PC-3 (cell line): ENCODE data around the gene ZNF646. TPM values are rescaled to one million over a fixed set of nuclear protein-coding genes. Genes with fewer than 3 reads are reported as not detected.

Experiments used
- ATAC-seq: fragments of 200-7000 bp; cut with Tn5 transposase; 2 replicates; pipeline ENCODE4 v1.9.1; 2020; ENCODE audit warnings: mild to moderate bottlenecking, moderate library complexity
- BruUV-seq: library from RNA; stranded (reverse); fragments of 400-500 nt; replicated peaks from 2 replicates; lab custom pipeline; 2021; lab: Mats Ljungman, UMichigan
- CTCF ChIA-PET: fragments of 300-600 bp; sonication (Branson Sonifier 250); formaldehyde crosslinking; loops from one replicate; lab custom pipeline; 2022; ENCODE audit warnings: antibody characterized with exemption; lab: Charles Lee
- POLR2A ChIA-PET: fragments of 300-600 bp; sonication (Branson Sonifier 250); formaldehyde crosslinking; loops from one replicate; lab custom pipeline; 2022; ENCODE audit warnings: antibody characterized with exemption; ENCODE audit not compliant: unreplicated experiment; lab: Charles Lee
- DNase-seq: peaks from one replicate; pipeline ENCODE4 v3.0.0-alpha.2; 2015
- H2AFZ ChIP-seq: fragments of 300-600 bp; sonication (generic); 2 replicates; pipeline ENCODE4 v1.6.0; 2016; ENCODE audit warnings: antibody characterized with exemption, low read length
- H3F3A ChIP-seq: fragments of 300-600 bp; sonication (generic); one replicate; pipeline ENCODE4 v1.6.0; 2017; ENCODE audit warnings: antibody characterized with exemption, low read length, control low read depth, mild to moderate bottlenecking; ENCODE audit not compliant: unreplicated experiment
- H3K27ac ChIP-seq: fragments of 300-600 bp; sonication (generic); 2 replicates; pipeline ENCODE4 v1.5.1; 2016; ENCODE audit warnings: mild to moderate bottlenecking, low read length
- H3K27me3 ChIP-seq: fragments of 300-600 bp; sonication (generic); 2 replicates; pipeline ENCODE4 v1.6.1; 2016; ENCODE audit warnings: low read length, mixed read lengths
- H3K36me3 ChIP-seq: fragments of 300-600 bp; sonication (generic); 2 replicates; pipeline ENCODE4 v1.6.1; 2016; ENCODE audit warnings: low read depth, mixed run types, low read length, mixed read lengths
- H3K4me1 ChIP-seq: fragments of 300-600 bp; sonication (generic); 2 replicates; pipeline ENCODE4 v1.5.1; 2016; ENCODE audit warnings: low read length; ENCODE audit not compliant: insufficient read depth
- H3K4me2 ChIP-seq: fragments of 300-600 bp; sonication (generic); 2 replicates; pipeline ENCODE4 v1.6.0; 2016; ENCODE audit warnings: low read length
- H3K4me3 ChIP-seq: fragments of 300-600 bp; sonication (generic); 2 replicates; pipeline ENCODE4 v1.5.1; 2016; ENCODE audit warnings: mild to moderate bottlenecking, low read length, mixed read lengths
- H3K79me2 ChIP-seq: fragments of 300-600 bp; sonication (generic); 2 replicates; pipeline ENCODE4 v1.6.1; 2017; ENCODE audit warnings: low read length, mixed read lengths
- H3K9ac ChIP-seq: fragments of 300-600 bp; sonication (generic); 2 replicates; pipeline ENCODE4 v1.6.0; 2016; ENCODE audit warnings: mild to moderate bottlenecking, low read length
- H3K9me2 ChIP-seq: fragments of 300-600 bp; sonication (generic); replicated peaks from 2 replicates; pipeline ENCODE4 v1.6.1; 2016; ENCODE audit warnings: mixed run types, low read length, mixed read lengths
- H3K9me3 ChIP-seq: fragments of 300-600 bp; sonication (generic); 2 replicates; pipeline ENCODE4 v1.6.1; 2016; ENCODE audit warnings: low read length, mixed read lengths
- H4K20me1 ChIP-seq: fragments of 300-600 bp; sonication (generic); 2 replicates; pipeline ENCODE4 v1.6.1; 2016; ENCODE audit warnings: low read length, mixed read lengths
- CTCF ChIP-seq: fragments of 300-600 bp; sonication (generic); conservative IDR thresholded peaks from 2 replicates; pipeline ENCODE4 v1.5.1; 2017; ENCODE audit warnings: antibody characterized with exemption, low read depth, mild to moderate bottlenecking, low read length
- EZH2 ChIP-seq: fragments of 300-600 bp; sonication (generic); IDR thresholded peaks from one replicate; pipeline ENCODE4 v1.6.1; 2017; ENCODE audit warnings: antibody characterized with exemption, mild to moderate bottlenecking, low read length; ENCODE audit not compliant: unreplicated experiment
- EZH2phosphoT487 ChIP-seq: fragments of 300-600 bp; sonication (generic); IDR thresholded peaks from 2 replicates; pipeline ENCODE4 v1.6.1; 2018; ENCODE audit warnings: mild to moderate bottlenecking, antibody characterized with exemption, low read length, borderline replicate concordance
- intact Hi-C: fragments of 100-400 bp; cut with micrococcal nuclease; formaldehyde crosslinking; loops from 2 replicates; pipeline ENCODE4 v1.9.0; 2023
- total RNA-seq: library from RNA; depleted of rRNA; stranded (reverse); fragments of >200 nt; gene quantifications from 2 replicates; pipeline ENCODE4 v1.2.3, GENCODE V29; 2014

The ZNF646 gene
- total RNA-seq, 1 experiment from 2014 or later = 8.5 TPM

- no peak overlapping the region for H3K9ac ChIP-seq
- H3K9me2 ChIP-seq = no peaks in the 10 kb centered on the region
- H3K27ac ChIP-seq = no peak overlapping the region
- no peak overlapping the region for H3K4me2 ChIP-seq
- no peak for ATAC-seq
- H3K36me3 ChIP-seq = peaks cover 3% of the 10 kb centered on the region; the same call in 1 of the 2 replicates
- intact Hi-C loops = no loop called here
- H3F3A ChIP-seq = no peaks in the 10 kb centered on the region
- H3K9me3 ChIP-seq = no peaks in the 10 kb centered on the region
- H3K4me1 ChIP-seq = peaks cover 4% of the 10 kb centered on the region; the same call in 1 of the 2 replicates
- no peaks in the 10 kb centered on the region for H3K27me3 ChIP-seq
- no peak overlapping the region for H3K4me3 ChIP-seq
- no peak overlapping the region for H2AFZ ChIP-seq
- TF ChIP-seq EZH2 (no peak), CTCF (no peak), EZH2phosphoT487 (no peak)
- H4K20me1 ChIP-seq = peaks cover 5% of the 10 kb centered on the region; the same call in 1 of the 2 replicates
- ChIA-PET CTCF (no interaction called here), POLR2A (no interaction called here)
- no TSS peak for BruUV-seq
- DNase-seq = no peak
- peaks cover 9% of the 10 kb centered on the region for H3K79me2 ChIP-seq
These were observed 13.7 kb downstream of the ZNF646 start for GRCh38 chr16:31087971-31088370.

- no peaks in the 10 kb centered on the region for H3K27me3 ChIP-seq
- no peak within 1 kb of the TSS for H2AFZ ChIP-seq
- CTCF ChIA-PET = no interaction called here
- H3K9ac ChIP-seq = no peak within 1 kb of the TSS
- H3K4me1 ChIP-seq = peaks cover 7% of the 10 kb centered on the region; the same call in 1 of the 2 replicates
- no peaks in the 10 kb centered on the region for H3K9me2 ChIP-seq
- no peak within 1 kb of the TSS for H3K27ac ChIP-seq
- H3K9me3 ChIP-seq = no peaks in the 10 kb centered on the region
- intact Hi-C loops = no loop called here
- H4K20me1 ChIP-seq = peaks cover 5% of the 10 kb centered on the region; the same call in 1 of the 2 replicates
- no peak for ATAC-seq
- no peaks in the 10 kb centered on the region for H3F3A ChIP-seq
- TF ChIP-seq EZH2phosphoT487 (no peak), CTCF (no peak), EZH2 (no peak)
- H3K36me3 ChIP-seq = peaks cover 3% of the 10 kb centered on the region; the same call in 1 of the 2 replicates
- no peak within 1 kb of the TSS for H3K4me3 ChIP-seq
- no peak within 1 kb of the TSS for H3K4me2 ChIP-seq
- DNase-seq = no peak
- POLR2A ChIA-PET = no interaction called here
- peaks cover 14% of the 10 kb centered on the region for H3K79me2 ChIP-seq
- no TSS peak for BruUV-seq
These were observed 14.4 kb downstream of the ZNF646 start, which contains the start of gene PRSS53 for GRCh38 chr16:31088459-31089183. Gene PRSS53 (minus strand): TSS chr16:31088943. CDS start chr16:31088809, 134 bp downstream.

DNA sequence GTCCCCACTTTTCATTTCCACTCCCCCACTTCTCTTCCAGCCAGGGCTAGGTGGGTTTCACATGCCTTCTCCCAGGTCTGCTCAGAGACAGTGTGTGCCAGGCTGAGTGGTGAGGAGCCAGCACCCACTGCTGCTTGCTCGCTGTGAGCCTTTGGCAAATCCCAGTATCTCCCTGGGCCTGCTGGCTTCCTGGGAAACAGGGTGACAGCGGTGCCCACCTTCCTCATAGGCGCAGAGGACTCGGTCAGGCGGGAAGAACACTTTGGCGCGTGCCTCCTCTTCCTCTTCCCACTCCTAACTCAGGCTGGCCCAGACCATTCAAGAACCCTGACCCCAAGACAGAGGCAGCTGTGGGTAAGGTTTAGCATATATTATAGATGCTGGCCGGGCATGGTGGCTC lies 15.0 kb downstream of the ZNF646 start:
- H3K9me3 ChIP-seq = no peaks in the 10 kb centered on the region
- ATAC-seq = no peak
- DNase-seq = no peak
- TF ChIP-seq EZH2phosphoT487 (no peak), CTCF (no peak), EZH2 (no peak)
- peaks cover 5% of the 10 kb centered on the region; the same call in 1 of the 2 replicates for H4K20me1 ChIP-seq
- CTCF ChIA-PET = no interaction called here
- no peak overlapping the region for H2AFZ ChIP-seq
- H3K9ac ChIP-seq = no peak overlapping the region
- peaks cover 7% of the 10 kb centered on the region; the same call in 1 of the 2 replicates for H3K4me1 ChIP-seq
- POLR2A ChIA-PET = no interaction called here
- no peaks in the 10 kb centered on the region for H3K9me2 ChIP-seq
- peaks cover 20% of the 10 kb centered on the region for H3K79me2 ChIP-seq
- BruUV-seq = no TSS peak
- no peaks in the 10 kb centered on the region for H3K27me3 ChIP-seq
- no peak overlapping the region for H3K4me3 ChIP-seq
- no peaks in the 10 kb centered on the region for H3F3A ChIP-seq
- H3K4me2 ChIP-seq = no peak overlapping the region
- peaks cover 3% of the 10 kb centered on the region; the same call in 1 of the 2 replicates for H3K36me3 ChIP-seq
- intact Hi-C loops = no loop called here
- no peak overlapping the region for H3K27ac ChIP-seq
